DND-41 (cell line): Measurements from ENCODE around the gene TMEM237.

Experiments
- EZH2 ChIP-seq: IDR thresholded peaks from 3 replicates; pipeline ENCODE4 v1.6.1; 2012; ENCODE audit warnings: borderline replicate concordance, low read depth, mild to moderate bottlenecking, moderate library complexity, low read length, inconsistent platforms; ENCODE audit not compliant: severe bottlenecking
- TF ChIP-seq, protein P1 (sequence below): IDR thresholded peaks from 2 replicates; pipeline ENCODE4 v1.5.1; 2012; ENCODE audit warnings: borderline replicate concordance, low read length, moderate library complexity, mild to moderate bottlenecking; ENCODE audit not compliant: poor library complexity, severe bottlenecking; ENCODE audit errors: extremely low read depth

DNA sequence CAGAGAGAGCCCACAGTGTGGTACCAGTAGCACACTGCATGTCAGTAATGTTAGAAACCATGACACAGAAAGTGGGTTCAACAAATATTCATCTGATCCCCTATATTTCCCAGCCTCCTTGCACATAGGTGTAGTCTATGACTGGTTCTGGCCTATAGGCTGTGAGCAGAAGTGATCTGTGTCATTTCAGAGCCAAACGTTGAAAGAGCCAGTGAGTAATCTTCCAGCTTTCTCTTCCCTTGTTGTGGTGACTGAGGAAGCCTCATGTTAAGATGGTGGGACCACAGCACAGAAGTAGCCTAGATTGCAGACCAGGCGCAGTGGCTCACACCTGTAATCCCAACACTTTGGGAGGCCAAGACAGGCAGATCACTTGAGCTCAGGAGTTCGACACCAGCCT is 4.1 kb downstream of the TMEM237 start:
- TF ChIP-seq, protein P1, sequence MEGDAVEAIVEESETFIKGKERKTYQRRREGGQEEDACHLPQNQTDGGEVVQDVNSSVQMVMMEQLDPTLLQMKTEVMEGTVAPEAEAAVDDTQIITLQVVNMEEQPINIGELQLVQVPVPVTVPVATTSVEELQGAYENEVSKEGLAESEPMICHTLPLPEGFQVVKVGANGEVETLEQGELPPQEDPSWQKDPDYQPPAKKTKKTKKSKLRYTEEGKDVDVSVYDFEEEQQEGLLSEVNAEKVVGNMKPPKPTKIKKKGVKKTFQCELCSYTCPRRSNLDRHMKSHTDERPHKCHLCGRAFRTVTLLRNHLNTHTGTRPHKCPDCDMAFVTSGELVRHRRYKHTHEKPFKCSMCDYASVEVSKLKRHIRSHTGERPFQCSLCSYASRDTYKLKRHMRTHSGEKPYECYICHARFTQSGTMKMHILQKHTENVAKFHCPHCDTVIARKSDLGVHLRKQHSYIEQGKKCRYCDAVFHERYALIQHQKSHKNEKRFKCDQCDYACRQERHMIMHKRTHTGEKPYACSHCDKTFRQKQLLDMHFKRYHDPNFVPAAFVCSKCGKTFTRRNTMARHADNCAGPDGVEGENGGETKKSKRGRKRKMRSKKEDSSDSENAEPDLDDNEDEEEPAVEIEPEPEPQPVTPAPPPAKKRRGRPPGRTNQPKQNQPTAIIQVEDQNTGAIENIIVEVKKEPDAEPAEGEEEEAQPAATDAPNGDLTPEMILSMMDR: no peak
- no peak for TF ChIP-seq EZH2
